Occipital lobe (tissue), 2 donors: ENCODE results near the gene TNFAIP8L1. TPM values are rescaled to one million over a fixed set of nuclear protein-coding genes. Genes with fewer than 3 reads are reported as not detected.
"Not testable (repeated sequence)": the region's sequence is repeated elsewhere in the genome, so short reads cannot be mapped to it uniquely, and the experiment has no call there.

ENCODE experiments used
- DNase-seq: peaks from one replicate; lab custom pipeline; 2025; lab: John Stamatoyannopoulos, UW
- total RNA-seq: library from RNA; depleted of rRNA; stranded (reverse); fragments of >200 nt; gene quantifications from one replicate; pipeline ENCODE4 v1.2.3, GENCODE V29; 2014

TNFAIP8L1 gene
- total RNA-seq, result 5.6 TPM

DNA sequence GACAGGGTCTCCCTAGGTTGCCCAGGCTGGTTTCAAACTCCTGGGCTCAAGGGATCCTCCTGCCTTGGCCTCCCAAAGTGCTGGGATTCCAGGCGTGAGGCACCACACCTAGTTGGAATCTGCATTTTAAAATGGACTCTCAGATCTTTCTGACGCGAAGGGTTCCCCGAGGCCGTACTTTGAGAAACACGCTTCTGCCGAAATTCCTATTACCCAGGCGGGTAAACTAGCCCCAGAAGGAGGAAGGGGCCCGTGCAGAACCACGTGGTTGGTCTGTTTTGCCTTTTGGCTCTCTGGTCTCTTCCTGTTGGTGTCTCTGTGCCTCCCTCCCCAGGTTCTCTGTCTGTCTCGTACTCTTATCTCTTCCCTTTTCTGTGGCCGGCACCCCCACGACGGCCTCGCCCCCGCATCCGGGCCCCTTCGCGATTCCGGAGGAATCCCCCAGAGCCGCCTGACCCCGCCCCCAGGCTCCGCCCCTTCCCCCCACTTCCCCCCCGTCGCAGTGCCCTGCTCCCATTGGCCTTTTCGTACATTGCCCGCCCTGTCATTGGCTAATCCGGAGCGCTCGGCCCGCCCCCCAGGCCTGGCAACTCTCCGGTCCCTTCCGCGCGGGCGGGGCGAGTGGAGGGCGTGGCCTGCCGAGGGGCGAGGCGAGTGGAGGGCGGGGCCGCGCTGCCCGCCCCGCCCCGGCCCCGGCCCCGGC lies at the start of gene TNFAIP8L1:
TNFAIP8L1 (plus strand) TSS at position 689 of the 703 bp plus-strand sequence. CDS start 12,354 bp downstream, outside the sequence.
- DNase-seq, result peak; percentile 94

- no peak for DNase-seq
Measured at GRCh38 chr19:4589579-4590410, 49.5 kb upstream of the TNFAIP8L1 start.

- no peak for DNase-seq
Measured at GRCh38 chr19:4590559-4590958, 48.8 kb upstream of the TNFAIP8L1 start.

DNA sequence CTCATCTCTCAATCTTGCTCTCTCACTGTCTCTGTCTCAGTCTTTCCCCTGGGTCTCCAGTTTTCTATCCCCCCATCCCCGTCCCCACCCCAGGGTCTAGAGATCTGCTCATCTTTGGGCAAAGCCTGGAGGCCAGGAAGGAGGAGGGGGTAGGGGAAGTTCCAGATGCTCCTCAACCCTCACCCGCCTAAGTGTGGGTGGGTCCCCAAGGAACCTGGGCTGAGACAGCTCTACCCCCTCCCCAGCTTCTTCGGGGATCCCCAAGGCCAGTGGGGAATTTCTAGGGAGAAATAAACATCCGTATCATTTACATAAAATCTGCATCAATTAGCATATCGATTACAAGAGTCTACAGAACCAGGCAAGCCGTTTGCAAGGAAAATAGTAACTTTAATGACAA lies 48.0 kb upstream of the TNFAIP8L1 start:
- DNase-seq, result no peak

GRCh38 chr19:4592445-4592844 lies 46.9 kb upstream of the TNFAIP8L1 start:
- no peak for DNase-seq

DNA sequence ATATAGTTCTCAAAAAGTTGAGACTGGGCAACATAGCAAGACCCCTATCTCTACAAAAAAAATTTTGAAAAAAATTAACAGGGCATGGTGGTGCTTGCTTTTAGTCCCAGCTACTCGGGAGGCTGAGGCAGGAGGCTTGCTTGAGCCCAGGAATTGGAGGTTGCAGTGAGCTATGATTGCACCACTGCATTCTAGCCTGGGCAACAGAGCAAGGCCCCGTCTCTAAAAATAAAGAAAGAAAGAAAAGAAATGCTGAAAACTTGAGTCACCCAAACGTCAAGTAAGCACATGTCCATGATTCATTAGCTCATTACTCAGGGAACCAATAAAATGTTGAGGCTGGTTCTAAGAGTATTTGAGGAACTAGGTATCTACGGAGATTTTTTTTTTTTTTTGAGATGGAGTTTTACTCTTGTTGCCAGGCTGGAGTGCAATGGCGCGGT lies 45.9 kb upstream of the TNFAIP8L1 start:
- no peak for DNase-seq

- DNase-seq, result no peak
Measured at GRCh38 chr19:4594201-4594600, 45.1 kb upstream of the TNFAIP8L1 start.

- DNase-seq, result not testable (repeated sequence)
Measured at GRCh38 chr19:4595158-4595557, 44.2 kb upstream of the TNFAIP8L1 start.

GRCh38 chr19:4596033-4596904 lies 43.0 kb upstream of the TNFAIP8L1 start:
- DNase-seq, result no peak

- DNase-seq, result no peak
Measured at GRCh38 chr19:4597278-4597974, 41.9 kb upstream of the TNFAIP8L1 start.

DNA sequence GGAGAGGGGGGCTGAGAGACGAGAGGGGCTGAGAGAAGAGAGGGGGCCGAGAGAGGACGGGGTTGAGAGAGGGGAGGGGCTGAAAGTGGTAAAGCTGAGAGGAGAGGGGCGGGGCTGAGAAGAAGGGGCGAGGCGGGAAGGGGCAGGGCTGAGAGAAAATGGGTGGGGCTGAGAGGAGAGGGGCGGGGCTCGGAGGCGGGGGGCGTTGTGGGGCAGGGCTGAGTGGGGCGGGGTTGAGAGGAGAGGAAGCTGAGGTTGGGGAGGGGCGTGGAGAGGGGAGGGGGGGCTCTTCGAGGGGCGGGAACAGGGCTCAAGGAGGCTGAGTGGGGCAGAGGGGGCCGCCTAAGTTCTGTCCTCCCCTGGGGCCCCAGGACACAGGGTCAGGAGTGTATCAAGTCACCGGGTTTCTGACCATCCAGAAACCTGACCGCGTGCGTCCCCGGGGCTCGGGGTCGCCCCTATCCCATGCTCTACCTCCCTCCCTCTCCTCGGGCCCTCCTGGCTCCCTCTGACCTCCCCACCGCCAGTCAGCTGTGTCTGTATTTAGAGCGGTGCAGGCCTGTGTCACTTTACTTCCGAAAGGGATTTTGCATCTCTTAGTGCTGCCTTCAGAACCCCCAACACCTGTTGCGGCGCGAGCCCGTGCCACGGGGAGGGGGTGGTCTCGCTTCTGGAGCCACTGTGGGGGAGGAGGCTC lies 41.2 kb upstream of the TNFAIP8L1 start:
- no peak for DNase-seq

DNA sequence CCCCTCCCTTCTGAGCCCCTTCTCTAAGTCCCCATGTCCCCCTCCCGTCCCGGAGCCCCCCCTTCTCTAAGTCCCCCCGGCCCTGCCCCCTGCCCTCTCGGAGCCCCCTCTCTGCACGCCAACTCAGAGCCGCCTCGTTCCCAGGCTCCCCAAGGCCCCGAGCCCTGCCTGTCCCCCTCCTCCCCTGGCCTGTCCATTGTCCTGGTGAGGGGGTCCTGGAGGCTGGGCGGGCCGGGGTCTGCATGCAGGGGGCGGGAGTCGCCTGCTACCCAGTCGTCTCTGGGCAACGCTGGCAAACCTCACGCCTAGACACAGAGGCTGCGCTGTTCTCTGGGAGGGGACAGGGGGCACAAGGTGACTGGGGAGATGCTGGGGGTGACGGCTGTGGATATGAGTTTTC lies 40.6 kb upstream of the TNFAIP8L1 start:
- no peak for DNase-seq

GRCh38 chr19:4600082-4600481 lies 39.2 kb upstream of the TNFAIP8L1 start:
- no peak for DNase-seq

DNA sequence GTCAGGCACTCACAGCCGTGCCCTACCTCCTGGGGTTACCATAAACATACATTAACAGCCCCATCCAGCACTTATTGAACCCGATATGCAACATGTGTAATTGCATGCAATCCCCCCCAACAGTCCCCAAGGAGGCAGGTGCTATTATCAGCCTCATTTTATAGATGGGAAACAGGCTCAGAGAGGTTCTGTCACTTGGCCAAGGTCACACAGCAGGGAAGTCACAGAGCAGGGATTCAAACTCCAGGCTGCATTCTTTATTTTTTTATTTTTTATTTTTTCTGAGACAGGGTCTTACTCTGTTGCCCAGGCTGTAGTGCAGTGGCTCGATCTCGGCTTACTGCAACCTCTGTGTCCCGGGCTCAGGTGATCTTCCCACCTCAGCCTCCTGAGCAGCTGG lies 38.4 kb upstream of the TNFAIP8L1 start:
- DNase-seq, result no peak

DNA sequence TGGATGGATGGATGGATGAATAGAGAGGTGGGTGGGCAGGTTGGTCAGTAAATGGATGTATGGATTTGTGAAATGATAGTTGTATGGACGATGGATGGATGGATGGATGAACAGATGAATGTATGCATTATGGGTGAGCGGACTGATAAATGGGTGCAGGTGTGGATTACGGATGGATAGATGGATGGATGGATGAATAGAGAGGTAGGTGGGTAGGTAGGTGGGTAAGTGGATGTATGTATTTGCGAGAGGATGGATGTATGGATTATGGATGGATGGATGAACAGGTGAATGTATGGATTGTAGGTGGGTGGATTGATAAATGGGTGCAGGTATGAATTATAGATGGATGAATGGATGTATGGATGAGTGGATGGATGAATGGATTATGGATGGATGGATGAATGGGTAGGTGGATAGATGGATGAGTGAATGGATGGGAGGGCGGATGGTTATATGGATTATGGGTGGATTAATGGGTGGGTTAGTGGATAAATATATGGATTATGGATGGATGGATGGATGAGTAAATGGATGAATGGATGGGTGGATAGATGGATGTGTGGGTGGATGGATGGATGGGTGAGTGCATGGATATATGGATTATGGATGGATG lies 37.0 kb upstream of the TNFAIP8L1 start:
- DNase-seq, result no peak

GRCh38 chr19:4602915-4603314 lies 36.4 kb upstream of the TNFAIP8L1 start:
- DNase-seq, result no peak

GRCh38 chr19:4604912-4605311 lies 34.4 kb upstream of the TNFAIP8L1 start:
- DNase-seq, result no peak

DNA sequence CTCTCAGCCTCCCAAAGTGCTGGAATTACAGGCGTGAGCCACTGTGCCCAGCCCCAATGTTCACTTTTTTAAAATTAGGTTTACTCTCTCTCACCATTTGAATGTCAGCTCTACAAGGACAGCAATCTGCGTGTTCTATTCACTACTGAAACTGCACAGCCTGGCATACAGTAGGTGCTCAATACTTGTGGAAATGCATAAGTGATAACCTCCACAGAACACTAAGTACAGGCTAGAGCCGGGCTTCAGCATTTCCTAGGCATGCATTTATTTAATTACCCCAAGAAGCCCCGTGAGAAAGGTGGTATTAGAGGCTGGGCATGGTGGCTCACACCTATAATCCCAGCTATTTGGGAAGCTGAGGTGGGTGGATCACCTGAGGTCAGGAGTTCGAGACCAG lies 33.1 kb upstream of the TNFAIP8L1 start:
- DNase-seq, result no peak

- no peak for DNase-seq
Measured at GRCh38 chr19:4606921-4607678, 32.2 kb upstream of the TNFAIP8L1 start.
